NCI-H1436 (cell line): ENCODE measurements around the gene TUBA1B.
"Not testable (repeated sequence)": the region's sequence is repeated elsewhere in the genome, so short reads cannot be mapped to it uniquely, and the experiment has no call there.

Experiments
- DNase-seq: peaks from one replicate; lab custom pipeline; 2025; lab: John Stamatoyannopoulos, UW

The TUBA1B gene

GRCh38 chr12:49131051-49131893 is at the start of gene TUBA1B:
TSS of gene TUBA1B (minus strand) at chr12:49131395. CDS start at chr12:49131300, 95 bp downstream.
- DNase-seq, result peak; percentile 92

- no peak for DNase-seq
Observed at GRCh38 chr12:49174218-49174617, 43.0 kb upstream of the TUBA1B start.

- DNase-seq, result no peak
Observed at GRCh38 chr12:49170924-49171323, 39.7 kb upstream of the TUBA1B start.

GRCh38 chr12:49165114-49165513 is 33.9 kb upstream of the TUBA1B start:
- no peak for DNase-seq

- not testable (repeated sequence) for DNase-seq
Observed at GRCh38 chr12:49161901-49162300, 30.7 kb upstream of the TUBA1B start.

- DNase-seq, result no peak
Observed at GRCh38 chr12:49161092-49161795, 30.0 kb upstream of the TUBA1B start.

- no peak for DNase-seq
Observed at GRCh38 chr12:49160399-49160798, 29.2 kb upstream of the TUBA1B start.

GRCh38 chr12:49154221-49154620 is 23.0 kb upstream of the TUBA1B start:
- DNase-seq, result no peak

GRCh38 chr12:49147384-49147783 is 16.2 kb upstream of the TUBA1B start:
- no peak for DNase-seq

GRCh38 chr12:49146406-49146805 is 15.2 kb upstream of the TUBA1B start:
- no peak for DNase-seq

GRCh38 chr12:49144384-49144783 is 13.2 kb upstream of the TUBA1B start:
- no peak for DNase-seq

- no peak for DNase-seq
Observed at GRCh38 chr12:49138999-49139398, 7.8 kb upstream of the TUBA1B start.

GRCh38 chr12:49138587-49138986 is 7.4 kb upstream of the TUBA1B start:
- DNase-seq, result peak; percentile 64

GRCh38 chr12:49137476-49137875 is 6.3 kb upstream of the TUBA1B start:
- no peak for DNase-seq

GRCh38 chr12:49136997-49137396 is 5.8 kb upstream of the TUBA1B start:
- not testable (repeated sequence) for DNase-seq

GRCh38 chr12:49133590-49133989 is 2.4 kb upstream of the TUBA1B start:
- DNase-seq, result no peak

GRCh38 chr12:49133014-49133413 is 1.8 kb upstream of the TUBA1B start:
- DNase-seq, result no peak

- no peak for DNase-seq
Observed at GRCh38 chr12:49131894-49132461, 783 bp upstream of the TUBA1B start.

GRCh38 chr12:49130151-49131050 is 794 bp downstream of the TUBA1B start:
- DNase-seq, result peak; percentile 91

GRCh38 chr12:49129332-49130150 is 1.7 kb downstream of the TUBA1B start:
- DNase-seq, result no peak

GRCh38 chr12:49127971-49128370 is 3.2 kb downstream of the TUBA1B start:
- DNase-seq, result not testable (repeated sequence)
